Medulla oblongata (tissue), 1 donor: ENCODE data around the gene ZSCAN10.
"Not testable (repeated sequence)": the region's sequence is repeated elsewhere in the genome, so short reads cannot be mapped to it uniquely, and the experiment has no call there.

Experiments
- DNase-seq: peaks from one replicate; pipeline ENCODE4 v3.0.0-alpha.2; 2015; ENCODE audit errors: extremely low spot score

The ZSCAN10 gene

GRCh38 chr16:3098459-3099394, at the start of gene ZSCAN10:
Gene ZSCAN10 (minus strand): TSS chr16:3099294. CDS start chr16:3092937, 6,357 bp downstream.
- DNase-seq: no peak

GRCh38 chr16:3148256-3149192, 49.4 kb upstream of the ZSCAN10 start:
- no peak for DNase-seq

GRCh38 chr16:3147757-3148104, 48.6 kb upstream of the ZSCAN10 start:
- DNase-seq: no peak

GRCh38 chr16:3147046-3147756, 48.1 kb upstream of the ZSCAN10 start:
- DNase-seq: no peak

- no peak for DNase-seq
Measured at GRCh38 chr16:3145660-3146059, 46.6 kb upstream of the ZSCAN10 start.

GRCh38 chr16:3145151-3145550, 46.1 kb upstream of the ZSCAN10 start:
- no peak for DNase-seq

- no peak for DNase-seq
Measured at GRCh38 chr16:3144321-3144983, 45.4 kb upstream of the ZSCAN10 start.

GRCh38 chr16:3143598-3144320, 44.7 kb upstream of the ZSCAN10 start:
- DNase-seq: no peak

- DNase-seq: no peak
Measured at GRCh38 chr16:3143189-3143588, 44.1 kb upstream of the ZSCAN10 start.

GRCh38 chr16:3142770-3143169, 43.7 kb upstream of the ZSCAN10 start:
- no peak for DNase-seq

- no peak for DNase-seq
Measured at GRCh38 chr16:3142327-3142726, 43.2 kb upstream of the ZSCAN10 start.

GRCh38 chr16:3141781-3142311, 42.8 kb upstream of the ZSCAN10 start:
- no peak for DNase-seq

GRCh38 chr16:3140603-3141427, 41.7 kb upstream of the ZSCAN10 start:
- DNase-seq: no peak

GRCh38 chr16:3139561-3139960, 40.5 kb upstream of the ZSCAN10 start:
- not testable (repeated sequence) for DNase-seq

- DNase-seq: no peak
Measured at GRCh38 chr16:3138823-3139426, 39.8 kb upstream of the ZSCAN10 start.

- DNase-seq: no peak
Measured at GRCh38 chr16:3138342-3138741, 39.2 kb upstream of the ZSCAN10 start.

- DNase-seq: no peak
Measured at GRCh38 chr16:3137267-3137666, 38.2 kb upstream of the ZSCAN10 start.

GRCh38 chr16:3135126-3135715, 36.1 kb upstream of the ZSCAN10 start:
- peak; percentile 37 for DNase-seq
